PFSK-1 (cell line): Measurements from ENCODE around the gene DNAH7.

Experiments
- FOXP2 ChIP-seq: optimal IDR thresholded peaks from 2 replicates; pipeline ENCODE3; 2011; ENCODE audit warnings: borderline replicate concordance, control low read depth, inconsistent platforms; ENCODE audit not compliant: insufficient read depth; ENCODE audit errors: extremely low read length, extremely low read depth
- POLR2AphosphoS5 ChIP-seq: IDR thresholded peaks from 2 replicates; pipeline ENCODE4 v1.6.1; 2012; ENCODE audit warnings: low read depth, mild to moderate bottlenecking, control low read depth, low read length, moderate library complexity
- REST ChIP-seq, 2 experiments: IDR thresholded peaks; 2 replicates each; pipeline versions ENCODE4 v1.6.1 to v1.8.0; 2011 to 2012; ENCODE audit warnings: low read depth in 2 of 2, low read length in 2 of 2, control low read depth in 1 of 2, inconsistent platforms in 1 of 2, mild to moderate bottlenecking in 1 of 2, moderate library complexity in 1 of 2; ENCODE audit not compliant: insufficient read depth in 1 of 2
- SIN3A ChIP-seq: IDR thresholded peaks from 2 replicates; pipeline ENCODE4 v1.6.1; 2012; ENCODE audit warnings: mild to moderate bottlenecking, low read length, moderate library complexity, borderline replicate concordance; ENCODE audit not compliant: insufficient read depth
- TAF1 ChIP-seq: IDR thresholded peaks from 2 replicates; pipeline ENCODE4 v1.6.1; 2012; ENCODE audit warnings: low read length, control low read depth, borderline replicate concordance; ENCODE audit not compliant: insufficient read depth

GRCh38 chr2:195695002-195695631 lies 373.5 kb downstream of the DNAH7 start:
- no peak for TF ChIP-seq TAF1
- TF ChIP-seq POLR2AphosphoS5 = no peak
- TF ChIP-seq REST (IDR thresholded peaks at IDR 0.05; ENCODE audit: insufficient read depth in 1 of 2, low read depth in 2 of 2, low read length in 2 of 2) = no peak
- no peak for TF ChIP-seq SIN3A
- no peak for TF ChIP-seq FOXP2
